Neural cell (in vitro differentiated cells): ENCODE measurements around the gene LDHAL6B.

Experiments
- EP300 ChIP-seq: fragments of 450-650 bp; conservative IDR thresholded peaks from 2 replicates; pipeline ENCODE4 v1.6.1; 2014; ENCODE audit warnings: antibody characterized with exemption, mild to moderate bottlenecking, moderate library complexity; ENCODE audit not compliant: poor library complexity, severe bottlenecking
- EZH2 ChIP-seq: fragments of 200-600, 300-800 bp; shearing (Covaris generic), sonication (generic); IDR thresholded peaks from 2 replicates; pipeline ENCODE4 v1.6.1; 2014; ENCODE audit warnings: antibody characterized with exemption, low read length, borderline replicate concordance, mild to moderate bottlenecking; ENCODE audit not compliant: insufficient read depth, poor library complexity, severe bottlenecking
- MXI1 ChIP-seq: fragments of 450-650 bp; conservative IDR thresholded peaks from 2 replicates; pipeline ENCODE4 v1.6.1; 2014; ENCODE audit warnings: antibody characterized with exemption, mild to moderate bottlenecking; ENCODE audit not compliant: poor library complexity, severe bottlenecking
- POLR2AphosphoS5 ChIP-seq: IDR thresholded peaks from 2 replicates; pipeline ENCODE4 v1.6.1; 2012
- RAD21 ChIP-seq: fragments of 450-650 bp; conservative IDR thresholded peaks from 2 replicates; pipeline ENCODE4 v1.6.1; 2014; ENCODE audit warnings: antibody characterized with exemption, mild to moderate bottlenecking, moderate library complexity
- SMC3 ChIP-seq: fragments of 450-650 bp; conservative IDR thresholded peaks from 2 replicates; pipeline ENCODE4 v1.6.1; 2014; ENCODE audit warnings: antibody characterized with exemption, mild to moderate bottlenecking, moderate library complexity; ENCODE audit not compliant: poor library complexity
- TAF1 ChIP-seq: IDR thresholded peaks from 2 replicates; pipeline ENCODE4 v1.6.1; 2012; ENCODE audit warnings: low read depth
- TF ChIP-seq, protein P1 (sequence below): fragments of 450-650 bp; IDR thresholded peaks from 2 replicates; pipeline ENCODE4 v1.5.1; 2014; ENCODE audit warnings: antibody characterized with exemption, mild to moderate bottlenecking, moderate library complexity; ENCODE audit not compliant: poor library complexity, severe bottlenecking
- TF ChIP-seq, protein P2 (sequence below): IDR thresholded peaks from 2 replicates; pipeline ENCODE4 v1.6.1; 2012; ENCODE audit warnings: borderline replicate concordance

DNA sequence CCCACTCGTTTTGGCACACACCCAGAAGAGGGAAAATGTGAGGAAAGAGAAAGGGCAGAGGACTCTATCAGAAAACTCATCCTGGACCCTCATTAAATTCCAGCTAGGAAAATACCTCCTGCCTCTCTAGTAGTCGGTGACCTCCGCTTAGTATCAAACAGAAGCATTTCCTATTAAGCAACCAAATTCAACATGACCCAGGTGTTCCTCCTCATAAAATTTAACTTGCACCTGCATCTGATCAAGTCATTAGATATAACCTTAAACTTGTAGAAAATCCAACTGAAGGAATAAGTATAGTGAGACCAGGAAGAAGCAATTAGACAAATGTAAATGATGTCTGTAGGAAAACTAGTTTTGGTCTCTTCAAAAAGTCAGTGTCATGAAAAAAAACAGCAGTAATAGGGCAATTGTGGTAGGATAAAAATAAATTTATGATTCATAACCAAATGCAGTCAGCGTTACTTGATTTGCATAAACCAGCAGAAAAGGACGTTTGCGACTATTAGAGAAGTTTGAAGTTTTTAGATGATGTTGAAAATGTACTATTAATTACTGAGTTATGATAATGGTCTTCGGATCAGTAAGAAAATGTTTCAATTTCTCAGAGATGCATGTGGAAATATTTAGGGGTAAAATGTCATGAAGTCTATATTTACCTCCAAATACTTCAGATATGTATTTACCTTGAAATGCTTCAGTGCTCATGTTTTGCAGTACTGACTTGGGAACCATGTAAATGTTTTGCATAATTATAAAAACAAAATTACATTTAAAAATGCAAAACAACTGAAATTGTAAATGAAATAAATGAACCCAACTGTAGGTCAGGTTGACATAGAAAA is 44.6 kb downstream of the LDHAL6B start:
- TF ChIP-seq MXI1 (no peak), EP300 (no peak), POLR2AphosphoS5 (no peak), EZH2 (no peak), RAD21 (no peak), TAF1 (no peak), SMC3 (no peak)
- TF ChIP-seq, protein P1, sequence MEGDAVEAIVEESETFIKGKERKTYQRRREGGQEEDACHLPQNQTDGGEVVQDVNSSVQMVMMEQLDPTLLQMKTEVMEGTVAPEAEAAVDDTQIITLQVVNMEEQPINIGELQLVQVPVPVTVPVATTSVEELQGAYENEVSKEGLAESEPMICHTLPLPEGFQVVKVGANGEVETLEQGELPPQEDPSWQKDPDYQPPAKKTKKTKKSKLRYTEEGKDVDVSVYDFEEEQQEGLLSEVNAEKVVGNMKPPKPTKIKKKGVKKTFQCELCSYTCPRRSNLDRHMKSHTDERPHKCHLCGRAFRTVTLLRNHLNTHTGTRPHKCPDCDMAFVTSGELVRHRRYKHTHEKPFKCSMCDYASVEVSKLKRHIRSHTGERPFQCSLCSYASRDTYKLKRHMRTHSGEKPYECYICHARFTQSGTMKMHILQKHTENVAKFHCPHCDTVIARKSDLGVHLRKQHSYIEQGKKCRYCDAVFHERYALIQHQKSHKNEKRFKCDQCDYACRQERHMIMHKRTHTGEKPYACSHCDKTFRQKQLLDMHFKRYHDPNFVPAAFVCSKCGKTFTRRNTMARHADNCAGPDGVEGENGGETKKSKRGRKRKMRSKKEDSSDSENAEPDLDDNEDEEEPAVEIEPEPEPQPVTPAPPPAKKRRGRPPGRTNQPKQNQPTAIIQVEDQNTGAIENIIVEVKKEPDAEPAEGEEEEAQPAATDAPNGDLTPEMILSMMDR, result no peak
- TF ChIP-seq, protein P2, sequence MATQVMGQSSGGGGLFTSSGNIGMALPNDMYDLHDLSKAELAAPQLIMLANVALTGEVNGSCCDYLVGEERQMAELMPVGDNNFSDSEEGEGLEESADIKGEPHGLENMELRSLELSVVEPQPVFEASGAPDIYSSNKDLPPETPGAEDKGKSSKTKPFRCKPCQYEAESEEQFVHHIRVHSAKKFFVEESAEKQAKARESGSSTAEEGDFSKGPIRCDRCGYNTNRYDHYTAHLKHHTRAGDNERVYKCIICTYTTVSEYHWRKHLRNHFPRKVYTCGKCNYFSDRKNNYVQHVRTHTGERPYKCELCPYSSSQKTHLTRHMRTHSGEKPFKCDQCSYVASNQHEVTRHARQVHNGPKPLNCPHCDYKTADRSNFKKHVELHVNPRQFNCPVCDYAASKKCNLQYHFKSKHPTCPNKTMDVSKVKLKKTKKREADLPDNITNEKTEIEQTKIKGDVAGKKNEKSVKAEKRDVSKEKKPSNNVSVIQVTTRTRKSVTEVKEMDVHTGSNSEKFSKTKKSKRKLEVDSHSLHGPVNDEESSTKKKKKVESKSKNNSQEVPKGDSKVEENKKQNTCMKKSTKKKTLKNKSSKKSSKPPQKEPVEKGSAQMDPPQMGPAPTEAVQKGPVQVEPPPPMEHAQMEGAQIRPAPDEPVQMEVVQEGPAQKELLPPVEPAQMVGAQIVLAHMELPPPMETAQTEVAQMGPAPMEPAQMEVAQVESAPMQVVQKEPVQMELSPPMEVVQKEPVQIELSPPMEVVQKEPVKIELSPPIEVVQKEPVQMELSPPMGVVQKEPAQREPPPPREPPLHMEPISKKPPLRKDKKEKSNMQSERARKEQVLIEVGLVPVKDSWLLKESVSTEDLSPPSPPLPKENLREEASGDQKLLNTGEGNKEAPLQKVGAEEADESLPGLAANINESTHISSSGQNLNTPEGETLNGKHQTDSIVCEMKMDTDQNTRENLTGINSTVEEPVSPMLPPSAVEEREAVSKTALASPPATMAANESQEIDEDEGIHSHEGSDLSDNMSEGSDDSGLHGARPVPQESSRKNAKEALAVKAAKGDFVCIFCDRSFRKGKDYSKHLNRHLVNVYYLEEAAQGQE, result no peak
